Activated T-cell treated with anti-CD3 and anti-CD28 coated beads for 48 hours (primary cell): Measurements from ENCODE around the gene PAAF1.

Experiments
- DNase-seq: peaks from one replicate; pipeline ENCODE4 v3.0.0-alpha.2; 2020; ENCODE audit warnings: low read depth

Gene PAAF1

DNA sequence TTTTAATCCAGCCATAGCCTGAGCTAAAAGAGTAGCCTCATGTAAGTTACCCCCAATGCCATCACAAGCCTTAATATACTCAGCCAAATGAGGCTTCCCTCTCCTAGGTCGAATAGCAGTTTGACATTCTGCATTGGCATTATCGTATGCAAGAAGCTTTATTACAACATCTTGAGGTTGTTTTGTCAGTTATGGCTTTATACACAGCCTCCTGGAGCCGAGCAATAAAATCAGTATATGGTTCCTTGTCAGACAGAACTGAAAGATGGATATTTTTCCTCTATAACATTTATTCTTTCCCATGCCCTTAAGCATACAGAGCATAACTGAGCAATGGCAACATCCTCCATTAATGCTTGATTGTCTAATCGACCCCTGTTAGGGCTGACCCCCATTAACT is 68.6 kb downstream of the PAAF1 start:
- DNase-seq: no peak

DNA sequence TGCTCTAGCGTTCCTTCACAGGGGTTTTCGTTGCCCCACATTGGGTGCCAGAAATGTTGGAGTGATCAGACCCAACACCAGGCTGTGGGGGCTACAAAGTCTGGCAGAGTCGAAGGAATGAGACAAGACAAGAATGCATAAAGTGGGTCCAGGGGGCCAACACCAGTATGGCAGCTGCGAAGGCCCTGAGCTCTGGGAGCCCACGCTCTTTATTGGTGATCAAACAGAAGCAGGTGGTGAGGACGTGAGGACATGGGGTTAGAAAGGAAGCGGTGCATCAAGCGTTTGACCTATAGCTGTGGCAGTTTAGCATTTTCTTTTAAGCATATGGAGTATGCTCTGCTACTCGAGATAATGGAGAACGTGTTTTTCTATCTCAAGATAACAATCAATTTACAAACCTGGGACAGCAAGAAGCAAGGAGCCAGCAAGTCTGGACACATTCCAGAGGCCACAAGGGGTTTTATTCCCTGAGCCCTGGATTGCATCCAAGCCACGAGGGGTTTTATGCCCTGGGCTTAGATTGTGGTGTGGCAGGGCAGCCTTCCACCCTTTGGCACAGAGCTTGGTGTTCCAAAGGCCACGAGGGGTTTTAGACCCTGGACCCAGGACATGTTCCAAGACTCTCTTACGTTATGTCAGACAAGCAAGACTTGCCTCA is 70.1 kb downstream of the PAAF1 start:
- DNase-seq: no peak

DNA sequence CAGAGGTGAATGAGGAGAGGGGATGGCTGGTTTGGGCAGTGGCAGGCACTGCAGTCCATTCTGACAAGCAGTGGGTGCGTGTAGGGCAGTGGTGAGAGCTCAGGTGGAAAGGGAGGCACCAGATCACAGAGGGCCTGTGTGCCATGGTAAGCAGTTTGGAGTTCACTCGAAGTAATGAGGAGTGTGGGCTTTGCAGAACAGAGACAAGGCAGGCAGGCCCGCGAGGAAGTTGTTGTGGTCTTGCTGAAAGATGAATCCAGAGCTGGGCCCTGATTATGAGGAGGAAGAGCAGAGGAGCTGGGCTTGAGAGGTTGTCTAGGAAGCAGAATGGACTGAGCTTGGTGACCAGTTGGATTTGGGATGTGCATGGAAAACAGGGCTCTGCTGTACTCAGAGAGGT is 72.4 kb downstream of the PAAF1 start:
- no peak for DNase-seq

DNA sequence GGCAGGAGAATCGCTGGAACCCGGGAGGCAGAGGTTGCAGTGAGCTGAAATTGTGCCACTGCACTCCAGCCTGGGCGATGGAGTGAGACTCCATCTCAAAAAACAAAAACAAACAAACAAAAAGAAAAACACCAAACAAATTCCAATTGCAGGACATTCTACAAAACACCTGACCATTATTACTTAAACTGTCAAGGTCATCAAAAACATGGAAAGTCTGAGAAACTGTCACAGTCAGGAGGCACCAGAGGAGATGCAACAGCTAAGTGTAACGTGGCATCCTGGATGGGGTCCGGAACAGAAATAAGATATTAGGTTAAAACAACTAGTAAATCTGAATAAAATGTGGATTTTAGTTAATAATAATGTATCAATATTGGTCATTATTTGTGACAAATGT is 73.1 kb downstream of the PAAF1 start:
- no peak for DNase-seq

DNA sequence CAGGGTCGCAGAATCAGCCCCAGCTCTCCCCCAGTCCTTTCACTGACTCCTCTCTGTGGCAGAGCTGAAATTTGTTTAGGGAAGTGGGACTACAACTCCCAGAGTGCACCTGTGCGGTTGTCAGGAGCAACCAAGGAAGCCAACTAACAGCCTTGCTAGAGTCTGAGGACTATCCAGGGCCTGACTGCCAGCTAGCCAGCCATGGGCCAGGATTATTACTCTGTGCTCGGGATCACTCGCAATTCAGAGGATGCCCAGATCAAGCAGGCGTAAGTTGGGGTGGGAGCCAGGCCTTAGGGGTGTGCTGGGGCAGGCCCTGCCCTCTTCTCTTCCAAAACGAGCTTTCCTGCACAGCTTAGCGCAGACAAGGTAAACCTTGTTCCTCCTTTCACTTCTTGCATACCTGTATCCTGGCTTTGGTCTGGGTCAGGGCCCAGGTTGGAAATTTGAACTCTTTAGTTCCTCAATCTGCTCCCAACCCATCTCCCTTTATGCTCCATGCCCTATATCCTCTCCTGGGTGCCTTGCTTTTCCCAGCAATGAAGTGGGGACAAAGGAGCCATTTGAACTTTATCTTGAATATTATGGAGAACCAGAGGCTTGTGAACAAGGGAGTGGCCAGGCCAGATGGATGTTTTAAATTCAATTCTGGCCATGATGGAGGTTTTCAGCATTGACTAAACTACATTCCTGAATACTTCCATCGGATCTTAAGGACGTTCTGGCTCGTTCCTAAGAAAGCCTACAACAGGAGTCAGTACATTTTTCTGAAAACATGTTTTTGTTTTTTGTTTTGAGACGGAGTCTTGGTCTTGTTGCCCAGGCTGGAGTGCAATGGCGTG is 74.3 kb downstream of the PAAF1 start, which contains the start of gene DNAJB13:
TSS of gene DNAJB13 (plus strand) at position 158 of the 842 bp plus-strand sequence. CDS start at position 202, 44 bp downstream.
- DNase-seq: no peak

DNA sequence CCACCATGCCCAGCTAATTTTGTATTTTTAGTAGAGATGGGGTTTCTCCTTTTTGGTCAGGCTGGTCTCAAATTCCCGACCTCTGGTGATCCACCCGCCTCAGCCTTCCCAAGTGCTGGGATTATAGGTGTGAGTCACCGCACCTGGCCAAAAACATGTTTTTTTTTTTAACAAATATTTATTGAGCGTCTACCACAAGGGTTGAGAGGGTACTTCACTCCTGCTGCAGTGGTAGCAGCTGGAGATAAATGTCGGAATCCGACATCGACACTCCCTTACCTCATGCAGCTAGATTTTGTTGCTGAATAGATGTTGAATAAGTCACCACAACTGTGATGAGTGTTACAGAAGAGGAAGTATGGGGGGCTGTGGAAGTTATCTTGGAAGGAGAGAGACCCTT is 75.0 kb downstream of the PAAF1 start:
- no peak for DNase-seq

DNA sequence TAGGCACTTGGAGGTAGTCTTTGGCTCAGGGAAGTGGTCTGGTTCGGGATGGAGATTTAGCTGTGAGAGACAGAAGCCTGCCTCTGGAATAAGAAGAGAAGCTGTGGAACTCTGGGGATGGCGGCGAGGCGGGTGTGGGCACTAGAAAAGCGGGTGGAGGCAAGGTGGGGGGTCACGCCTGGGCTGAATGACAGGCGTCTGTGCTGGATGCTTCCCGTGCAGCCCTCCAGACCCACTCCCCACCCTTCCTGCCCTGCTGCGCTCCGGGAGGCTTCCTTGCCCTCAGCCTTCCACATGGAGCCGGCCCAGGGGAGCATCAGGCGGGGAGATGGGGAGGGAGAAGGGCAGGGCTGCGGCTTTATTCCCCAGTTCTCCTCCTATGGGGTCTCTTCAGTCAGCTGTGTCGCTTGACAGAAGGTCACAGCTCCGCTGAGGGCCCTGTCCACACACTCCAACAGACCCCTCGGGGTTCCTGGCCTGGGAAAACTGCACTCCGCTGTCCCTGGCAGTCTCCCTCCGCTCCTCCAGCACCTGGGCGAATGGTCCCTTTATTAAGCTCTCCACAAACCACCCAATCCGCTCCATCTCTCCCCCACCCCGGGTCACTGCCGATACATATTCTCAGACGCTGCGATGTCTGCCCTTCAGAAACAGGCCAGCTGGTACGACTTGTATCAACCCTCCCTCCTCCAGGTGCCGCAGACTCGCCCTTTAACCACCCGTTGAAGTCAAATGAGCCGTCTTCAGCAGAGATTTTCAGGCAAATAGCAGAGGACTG is 80.3 kb downstream of the PAAF1 start:
- DNase-seq: no peak

DNA sequence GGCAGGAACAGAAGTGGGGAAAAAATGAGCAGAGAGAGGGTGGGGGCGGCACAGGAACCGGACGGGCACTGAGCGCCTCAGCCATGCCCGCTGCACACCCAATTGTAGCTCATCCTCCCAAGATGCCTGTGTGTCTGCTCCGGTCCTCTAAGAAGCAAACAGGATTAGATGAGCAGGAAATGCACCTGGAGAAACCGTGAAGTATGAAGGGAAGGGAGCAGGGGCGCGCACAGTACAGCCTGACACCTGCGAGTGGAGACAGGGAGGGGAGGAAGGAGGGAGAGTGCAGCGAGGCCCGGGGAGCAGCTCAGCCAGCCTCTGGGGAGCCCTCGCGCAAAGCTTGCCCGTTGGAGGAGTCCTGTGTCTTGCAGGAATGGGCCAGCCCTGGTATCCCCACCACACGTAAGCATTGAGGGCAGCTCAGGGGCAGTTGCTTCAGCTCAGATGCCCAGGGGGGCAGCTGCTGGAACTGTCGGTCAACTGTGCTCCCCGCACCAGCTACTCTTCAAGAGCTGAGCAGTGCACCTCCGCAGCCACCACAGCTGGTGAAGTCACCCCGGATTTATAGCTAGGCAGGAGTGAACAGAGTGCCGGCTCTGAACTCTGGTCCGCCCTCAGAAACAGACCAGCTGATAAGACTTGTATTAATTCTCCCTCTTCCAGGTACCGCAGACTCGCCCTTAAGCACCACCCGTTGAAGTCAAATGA is 81.0 kb downstream of the PAAF1 start:
- DNase-seq: no peak

DNA sequence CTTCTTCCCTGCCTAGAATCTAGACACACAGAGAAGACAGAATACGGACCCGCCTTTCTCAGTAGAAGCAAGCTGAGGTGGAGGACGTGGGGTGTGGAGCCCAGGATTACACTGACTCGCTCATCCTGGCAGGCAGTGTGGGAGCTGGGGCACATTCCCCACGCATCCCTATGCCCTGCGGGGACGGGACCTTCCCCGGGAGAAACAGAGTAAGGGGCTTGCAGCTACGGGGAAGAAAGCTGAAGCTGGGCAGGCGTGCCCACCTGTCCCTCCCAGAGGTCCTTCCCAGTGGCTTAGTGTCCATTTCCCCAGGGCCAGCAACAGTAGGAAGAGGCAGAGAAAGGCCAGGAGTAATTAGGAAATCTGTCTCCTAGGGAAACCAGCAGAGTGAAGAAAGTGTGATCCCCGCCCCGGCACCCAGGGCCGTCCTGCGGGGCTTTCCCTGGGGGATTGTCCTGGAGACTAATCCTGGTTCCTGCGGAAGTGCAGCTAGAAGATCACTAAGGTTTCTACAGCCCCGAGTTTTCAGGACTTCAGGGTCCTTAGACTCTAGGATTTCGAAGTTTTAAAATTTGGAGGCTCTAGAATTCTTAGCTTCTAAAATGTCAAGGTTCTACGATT is 81.8 kb downstream of the PAAF1 start:
- no peak for DNase-seq

DNA sequence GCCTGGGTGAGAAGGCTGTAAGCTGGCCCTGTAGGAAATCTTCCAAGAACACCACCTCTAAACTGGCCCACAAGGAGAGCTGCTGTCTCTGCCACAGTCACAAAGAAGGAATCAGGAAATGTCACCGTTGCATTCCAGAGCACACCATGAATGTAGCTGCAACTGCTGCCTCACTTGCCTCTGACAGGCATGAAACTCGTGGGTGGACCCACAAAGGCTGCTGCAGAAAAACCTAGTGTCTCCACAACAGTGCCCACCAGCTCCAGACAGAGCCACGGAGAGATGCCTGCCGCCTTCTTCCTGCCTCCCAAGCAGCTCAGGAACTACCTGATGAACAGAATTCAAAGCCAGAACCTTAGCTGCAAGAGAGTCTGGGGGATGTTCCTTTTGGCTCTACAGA is 84.5 kb downstream of the PAAF1 start:
- DNase-seq: no peak

DNA sequence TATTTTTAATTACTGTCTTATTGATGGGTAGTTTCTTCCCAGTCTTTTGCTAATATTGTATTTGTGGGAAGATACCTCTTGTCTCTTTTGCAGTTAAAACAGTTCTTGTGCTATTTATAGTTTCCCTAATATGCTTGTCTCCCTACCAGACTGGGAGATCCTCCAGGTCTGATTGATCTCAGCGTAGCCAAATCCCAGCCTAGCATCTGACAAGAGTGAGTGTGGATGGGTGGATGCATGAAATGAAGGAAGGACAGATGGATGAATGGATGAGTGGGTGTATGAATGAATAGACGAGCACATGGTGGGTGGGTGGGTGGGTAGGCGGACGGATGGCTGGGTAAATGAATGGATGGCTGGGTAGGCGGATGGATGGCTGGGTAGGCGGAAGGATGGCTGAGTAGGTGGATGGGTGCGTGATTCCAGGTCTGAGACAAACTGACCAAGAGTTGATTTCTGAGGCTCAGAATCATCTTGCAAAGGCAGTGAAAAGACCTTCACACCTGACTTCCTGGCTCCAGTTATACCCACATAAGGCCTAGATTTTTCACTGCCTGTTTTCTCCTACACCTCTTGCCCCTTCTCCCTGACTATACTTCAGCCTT is 85.4 kb downstream of the PAAF1 start:
- no peak for DNase-seq

DNA sequence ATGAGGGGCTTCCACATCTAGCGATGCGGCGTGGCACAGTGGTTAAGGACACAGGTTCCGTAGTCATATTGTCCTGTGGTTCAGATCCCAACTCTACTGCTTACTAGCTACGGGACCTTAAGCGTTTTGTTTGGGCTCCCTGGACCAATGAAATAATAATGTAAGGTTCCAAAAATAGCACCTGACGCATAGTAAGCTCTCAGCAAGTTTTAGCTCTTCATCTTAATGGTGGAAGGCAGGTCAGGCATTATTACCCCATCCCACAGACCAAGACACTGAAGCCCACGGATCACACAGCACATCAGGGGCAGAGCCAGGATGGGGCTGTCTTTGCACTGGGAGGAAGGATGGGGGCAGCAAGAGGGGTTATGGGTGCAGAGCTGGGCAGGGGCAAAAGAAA is 87.1 kb downstream of the PAAF1 start:
- no peak for DNase-seq

DNA sequence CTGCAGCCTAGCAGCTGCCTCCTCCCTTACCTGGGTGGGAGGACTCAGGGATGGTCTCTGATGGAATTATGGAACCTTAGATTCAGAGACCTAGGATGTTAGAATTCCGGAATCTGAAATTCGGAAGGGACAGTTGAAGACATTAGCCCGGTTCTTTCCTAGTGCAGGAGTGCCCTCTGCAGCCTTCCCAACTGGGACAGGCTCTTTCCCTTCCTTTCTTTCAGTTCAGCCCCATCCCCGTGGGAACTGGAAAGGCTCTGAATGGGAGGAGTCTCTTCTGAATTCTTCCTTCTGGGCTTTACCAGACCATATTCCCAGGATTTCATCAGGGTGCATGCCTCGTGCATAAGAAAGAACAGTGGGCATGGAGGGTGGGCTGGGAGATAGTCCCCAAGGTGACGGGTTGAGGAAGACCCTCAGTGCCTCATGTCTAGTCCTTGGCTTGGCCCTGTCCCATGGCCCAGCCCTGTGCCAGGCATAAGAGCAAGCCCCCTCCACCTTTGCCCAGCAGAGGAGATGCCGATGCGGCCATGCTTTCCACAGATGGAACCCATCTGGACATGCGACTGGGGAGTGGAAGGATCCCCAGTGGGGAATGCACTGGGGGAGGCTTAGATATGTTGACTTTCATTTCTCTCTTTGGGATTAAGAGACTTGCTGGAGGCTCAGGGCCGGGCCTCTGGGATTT is 88.4 kb downstream of the PAAF1 start:
- no peak for DNase-seq

DNA sequence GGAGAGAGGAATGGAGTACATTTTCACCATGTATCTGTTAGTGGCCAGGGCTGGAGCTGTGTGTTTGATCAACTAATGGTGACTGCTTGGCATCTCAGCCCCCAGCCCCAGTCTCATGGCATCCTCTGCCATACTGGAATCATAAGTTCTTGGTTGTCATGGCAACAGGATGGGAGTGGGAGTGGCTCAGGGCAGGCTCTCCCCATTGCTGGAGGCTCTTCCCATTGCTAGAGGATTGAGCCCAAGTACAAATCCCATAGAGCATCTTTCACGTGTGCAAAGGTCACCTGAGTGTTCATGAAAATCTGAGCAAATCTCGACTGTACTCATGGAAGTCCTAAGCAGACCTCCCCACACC is 88.9 kb downstream of the PAAF1 start:
- DNase-seq: no peak

DNA sequence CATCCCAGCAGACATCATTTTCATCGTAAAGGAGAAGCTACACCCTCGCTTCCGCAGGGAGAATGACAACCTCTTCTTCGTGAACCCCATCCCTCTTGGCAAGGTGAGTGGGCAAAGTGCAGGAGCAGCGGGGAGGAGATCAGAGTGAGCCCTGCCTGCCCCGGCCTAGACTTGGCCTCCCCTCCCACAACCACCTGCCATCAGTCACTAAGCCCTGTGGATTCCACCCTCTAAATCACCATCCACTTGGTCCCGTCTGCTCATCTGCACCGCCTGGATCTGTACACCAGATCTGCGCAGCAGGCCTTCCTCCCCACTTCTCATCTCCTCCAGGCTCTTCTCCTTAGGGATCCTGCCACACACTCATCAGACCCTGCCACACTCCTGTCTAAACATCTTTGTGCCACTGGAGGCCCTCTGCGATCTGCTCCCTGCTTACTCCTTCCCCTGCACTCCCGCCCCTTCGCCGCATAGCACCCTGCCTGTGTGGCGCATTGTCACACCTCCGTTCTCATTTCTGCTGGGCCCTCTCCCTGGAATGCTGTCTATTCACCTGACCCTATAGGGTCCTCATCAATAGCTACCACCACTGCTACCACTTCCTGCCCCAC is 91.7 kb downstream of the PAAF1 start:
- no peak for DNase-seq

DNA sequence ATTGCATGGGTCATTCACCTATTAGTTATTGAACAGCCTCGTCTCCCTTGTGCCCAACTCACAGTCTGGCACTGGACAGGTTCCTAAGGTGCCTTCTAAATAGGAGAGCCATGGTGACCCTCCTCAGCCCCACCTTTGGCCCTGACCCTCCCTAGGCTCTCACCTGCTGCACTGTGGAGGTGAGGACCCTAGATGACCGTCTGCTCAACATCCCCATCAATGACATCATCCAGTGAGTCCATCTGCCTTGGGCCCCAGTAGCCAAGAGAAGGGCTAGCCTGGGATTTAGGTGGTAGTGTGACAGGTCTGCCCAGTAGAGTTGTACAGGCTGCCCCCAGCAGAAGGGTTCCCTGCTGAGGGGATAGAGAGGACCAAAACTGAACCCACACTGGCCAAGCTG is 92.3 kb downstream of the PAAF1 start:
- no peak for DNase-seq

DNA sequence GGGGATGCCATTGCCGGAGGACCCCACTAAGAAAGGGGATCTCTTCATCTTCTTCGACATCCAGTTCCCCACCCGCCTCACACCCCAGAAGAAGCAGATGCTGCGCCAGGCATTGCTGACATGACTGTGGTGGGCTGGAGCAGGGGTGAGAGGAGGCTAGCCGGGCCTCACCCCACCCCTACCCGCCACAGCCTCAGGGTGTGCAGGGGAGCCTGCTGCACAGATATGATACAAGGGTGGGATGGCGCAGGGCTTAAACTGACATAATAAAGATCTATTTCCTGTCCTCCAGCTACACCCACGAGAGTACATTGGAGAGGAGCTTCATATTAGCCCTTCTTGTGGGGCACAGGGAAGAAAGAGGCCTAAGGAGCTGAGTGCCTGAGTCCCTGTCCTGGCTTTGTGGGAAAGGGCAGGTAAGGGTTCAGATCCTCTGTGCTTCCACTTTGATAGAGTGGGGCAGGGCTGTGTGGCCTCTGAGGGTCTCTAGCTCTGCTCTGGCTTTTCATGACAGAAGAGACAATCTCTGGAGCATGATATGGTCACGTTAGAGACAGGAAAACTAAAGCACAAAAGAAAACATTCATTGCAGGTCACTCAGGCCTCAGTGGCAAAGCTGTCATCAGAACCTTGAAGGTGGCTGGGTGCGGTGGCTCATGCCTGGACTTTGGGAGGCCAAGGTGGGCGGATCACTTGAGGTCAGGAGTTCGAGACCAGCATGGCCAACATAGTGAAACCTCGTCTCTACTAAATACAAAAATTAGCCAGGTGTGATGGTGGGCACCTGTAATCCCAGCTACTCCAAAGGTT is 93.4 kb downstream of the PAAF1 start:
- no peak for DNase-seq

DNA sequence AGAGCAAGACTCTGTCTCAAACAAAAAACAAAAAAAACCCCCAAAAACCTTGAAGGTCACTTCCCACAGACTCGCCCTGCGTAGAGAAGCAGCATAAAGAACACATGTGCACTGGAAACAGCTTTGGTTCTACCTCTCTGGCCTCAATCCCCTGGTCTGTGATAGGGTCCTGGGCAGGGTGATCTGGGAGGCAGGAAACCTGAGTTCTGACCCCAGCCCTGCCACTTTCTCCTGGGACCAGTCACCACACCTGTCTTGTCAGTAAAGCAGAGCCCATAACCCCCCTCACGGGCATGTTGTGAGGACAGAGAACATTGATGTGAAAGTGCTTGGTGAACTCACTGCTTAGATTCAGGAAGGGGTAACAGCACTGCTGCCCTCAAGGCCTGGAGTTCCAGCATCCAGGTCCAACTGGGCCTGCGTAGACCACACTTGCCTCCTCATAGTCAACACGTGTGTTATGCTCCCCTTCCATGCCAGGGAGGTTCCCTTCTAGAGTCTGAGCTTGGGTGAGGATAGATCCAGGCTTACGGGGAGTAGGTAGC is 94.4 kb downstream of the PAAF1 start:
- no peak for DNase-seq

DNA sequence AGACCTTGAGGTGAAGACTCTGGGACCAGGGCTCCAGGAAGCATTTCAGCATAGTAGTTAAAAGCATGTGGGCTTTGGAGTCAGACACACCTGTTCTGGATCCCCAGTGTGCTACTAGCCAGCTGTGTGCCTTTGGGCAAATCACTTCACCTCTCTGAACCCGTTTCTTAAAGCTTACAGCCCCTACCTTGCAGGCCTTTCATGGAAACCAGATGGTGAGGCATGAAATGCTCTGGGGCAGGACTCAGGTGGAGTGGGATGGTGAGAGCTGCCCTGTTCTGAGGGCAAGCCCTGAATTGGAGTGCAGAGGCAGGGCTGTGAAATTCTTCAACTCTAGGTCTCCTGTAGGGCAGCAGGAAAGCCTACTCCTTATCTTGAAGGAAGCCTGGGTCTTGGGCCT is 95.4 kb downstream of the PAAF1 start:
- DNase-seq: no peak
